Ascending aorta (tissue), 2 donors: ENCODE data around the gene AK8. TPM values are rescaled to one million over a fixed set of nuclear protein-coding genes. Genes with fewer than 3 reads are reported as not detected.
"Not testable (repeated sequence)": the region's sequence is repeated elsewhere in the genome, so short reads cannot be mapped to it uniquely, and the experiment has no call there.

ENCODE experiments used
- DNase-seq, 2 donors: peaks; one replicate each; pipeline ENCODE4 v3.0.0-alpha.2; 2019; ENCODE audit warnings: low spot score in 2 of 2
- H3K27ac ChIP-seq, 2 donors: fragments of 200-600 bp; sonication (generic); one replicate each; pipeline ENCODE4 v1.5.1; 2016 to 2017; ENCODE audit warnings: mild to moderate bottlenecking in 1 of 2
- H3K27me3 ChIP-seq: fragments of 200-600 bp; sonication (generic); one replicate; pipeline ENCODE4 v1.5.1; 2017
- H3K36me3 ChIP-seq, 2 donors: fragments of 200-600 bp; sonication (generic); one replicate each; pipeline ENCODE4 v1.5.1; 2016
- H3K4me1 ChIP-seq, 2 donors: fragments of 200-600 bp; sonication (generic); one replicate each; pipeline ENCODE4 v1.5.1; 2016 to 2017; ENCODE audit warnings: mild to moderate bottlenecking in 1 of 2
- H3K4me3 ChIP-seq, 2 donors: fragments of 200-600 bp; sonication (generic); one replicate each; pipeline ENCODE4 v1.5.1; 2016 to 2017; ENCODE audit warnings: mild to moderate bottlenecking in 1 of 2
- H3K9me3 ChIP-seq, 2 donors: fragments of 200-600 bp; sonication (generic); one replicate each; pipeline ENCODE4 v1.5.1; 2016
- intact Hi-C: fragments of 100-400 bp; cut with DNase I; formaldehyde crosslinking; loops from one replicate; pipeline ENCODE4 v1.15.1; 2023
- total RNA-seq: library from RNA; depleted of rRNA; stranded (reverse); fragments of >200 nt; gene quantifications from one replicate; pipeline ENCODE4 v1.1.0, GENCODE V29; 2016
- TF ChIP-seq, protein P1 (sequence below), 3 experiments: fragments of 200-600 bp in 2 of 3; fragments of 450-650 bp in 1 of 3; sonication (generic) in 2 of 3; IDR thresholded peaks; one replicate each; pipeline ENCODE4 v1.5.1; 2016 to 2019; ENCODE audit warnings: antibody characterized with exemption in 3 of 3, mild to moderate bottlenecking in 1 of 3, moderate library complexity in 1 of 3

AK8 gene
- total RNA-seq, 1 donor from 2014 or later = not detected

DNA sequence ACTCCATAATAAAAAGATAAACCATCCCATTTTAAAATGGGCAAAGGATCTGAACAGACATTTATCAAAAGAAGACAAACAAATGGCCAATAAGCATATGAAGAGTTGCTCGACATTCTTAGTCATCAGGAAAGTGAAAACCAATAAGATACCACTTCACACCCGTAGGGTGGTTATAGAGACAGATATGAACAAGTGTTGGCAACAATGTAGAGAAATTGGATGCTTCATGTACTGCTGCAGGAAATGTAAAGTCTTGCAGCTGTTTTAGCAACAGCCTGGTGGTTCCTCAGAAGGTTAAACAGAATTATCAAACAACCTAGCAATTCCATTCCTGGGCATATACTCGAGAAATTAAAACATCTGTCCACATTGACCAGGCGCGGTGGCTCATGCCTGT lies 165.3 kb downstream of the AK8 start:
- Histone ChIP-seq H3K4me3 (no peak overlapping the region), H3K9me3 (no peaks in the 10 kb centered on the region), H3K27me3 (no peaks in the 10 kb centered on the region), H3K4me1 (no peaks in the 10 kb centered on the region), H3K36me3 (no peaks in the 10 kb centered on the region), H3K27ac (no peak overlapping the region)
- no peak for DNase-seq
- intact Hi-C loops = no loop called here
- TF ChIP-seq, protein P1, sequence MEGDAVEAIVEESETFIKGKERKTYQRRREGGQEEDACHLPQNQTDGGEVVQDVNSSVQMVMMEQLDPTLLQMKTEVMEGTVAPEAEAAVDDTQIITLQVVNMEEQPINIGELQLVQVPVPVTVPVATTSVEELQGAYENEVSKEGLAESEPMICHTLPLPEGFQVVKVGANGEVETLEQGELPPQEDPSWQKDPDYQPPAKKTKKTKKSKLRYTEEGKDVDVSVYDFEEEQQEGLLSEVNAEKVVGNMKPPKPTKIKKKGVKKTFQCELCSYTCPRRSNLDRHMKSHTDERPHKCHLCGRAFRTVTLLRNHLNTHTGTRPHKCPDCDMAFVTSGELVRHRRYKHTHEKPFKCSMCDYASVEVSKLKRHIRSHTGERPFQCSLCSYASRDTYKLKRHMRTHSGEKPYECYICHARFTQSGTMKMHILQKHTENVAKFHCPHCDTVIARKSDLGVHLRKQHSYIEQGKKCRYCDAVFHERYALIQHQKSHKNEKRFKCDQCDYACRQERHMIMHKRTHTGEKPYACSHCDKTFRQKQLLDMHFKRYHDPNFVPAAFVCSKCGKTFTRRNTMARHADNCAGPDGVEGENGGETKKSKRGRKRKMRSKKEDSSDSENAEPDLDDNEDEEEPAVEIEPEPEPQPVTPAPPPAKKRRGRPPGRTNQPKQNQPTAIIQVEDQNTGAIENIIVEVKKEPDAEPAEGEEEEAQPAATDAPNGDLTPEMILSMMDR (IDR thresholded peaks at IDR 0.05) = no peak

GRCh38 chr9:132711846-132712245 lies 166.2 kb downstream of the AK8 start:
- no peak for DNase-seq
- intact Hi-C loops = no loop called here
- Histone ChIP-seq H3K36me3 (no peaks in the 10 kb centered on the region), H3K9me3 (no peaks in the 10 kb centered on the region), H3K27me3 (no peaks in the 10 kb centered on the region), H3K27ac (no peak overlapping the region), H3K4me3 (no peak overlapping the region), H3K4me1 (no peaks in the 10 kb centered on the region)
- TF ChIP-seq, protein P1 (IDR thresholded peaks at IDR 0.05) = no peak

- H3K27me3 ChIP-seq, H3K4me1 ChIP-seq, H3K4me3 ChIP-seq, intact Hi-C loops, DNase-seq, H3K36me3 ChIP-seq, H3K9me3 ChIP-seq, H3K27ac ChIP-seq: not testable (repeated sequence)
Observed at GRCh38 chr9:132711152-132711551, 166.9 kb downstream of the AK8 start.

GRCh38 chr9:132710333-132710732 lies 167.8 kb downstream of the AK8 start:
- Histone ChIP-seq H3K36me3 (no peaks in the 10 kb centered on the region), H3K9me3 (no peaks in the 10 kb centered on the region), H3K27me3 (no peaks in the 10 kb centered on the region), H3K4me1 (no peaks in the 10 kb centered on the region), H3K4me3 (no peak overlapping the region), H3K27ac (no peak overlapping the region)
- intact Hi-C loops = no loop called here
- TF ChIP-seq, protein P1 (IDR thresholded peaks at IDR 0.05) = no peak
- DNase-seq = no peak

- H3K36me3 ChIP-seq = no peaks in the 10 kb centered on the region
- TF ChIP-seq, protein P1 (IDR thresholded peaks at IDR 0.05) = no peak
- no peaks in the 10 kb centered on the region for H3K4me1 ChIP-seq
- H3K9me3 ChIP-seq = no peaks in the 10 kb centered on the region
- no peak for DNase-seq
- H3K4me3 ChIP-seq = no peak overlapping the region
- intact Hi-C loops = no loop called here
- H3K27me3 ChIP-seq = no peaks in the 10 kb centered on the region
- H3K27ac ChIP-seq = no peak overlapping the region
Observed at GRCh38 chr9:132708769-132709430, 169.2 kb downstream of the AK8 start.

DNA sequence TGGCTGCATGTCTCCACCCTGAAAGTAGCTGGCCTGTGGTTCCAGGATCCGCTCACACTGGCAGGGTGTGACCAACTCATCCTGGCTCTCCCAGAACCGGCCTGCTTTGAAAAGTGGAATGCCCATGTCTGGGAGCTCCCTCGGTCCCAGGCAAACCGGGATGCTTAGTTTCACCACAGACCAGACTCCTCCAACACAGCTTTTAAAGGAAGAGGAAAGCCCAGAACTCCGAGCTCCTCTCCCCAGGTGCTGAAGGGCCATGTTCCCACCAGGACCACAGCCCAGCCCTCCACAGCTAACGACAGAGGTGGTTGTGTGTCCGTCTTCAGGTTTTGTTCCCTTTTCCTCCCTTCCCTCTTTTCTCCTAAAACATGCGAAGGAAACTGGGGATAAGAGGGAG lies 169.8 kb downstream of the AK8 start:
- intact Hi-C loops = no loop called here
- TF ChIP-seq, protein P1 (IDR thresholded peaks at IDR 0.05) = no peak
- no peaks in the 10 kb centered on the region for H3K4me1 ChIP-seq
- H3K4me3 ChIP-seq = no peak overlapping the region
- H3K27ac ChIP-seq = no peak overlapping the region
- no peaks in the 10 kb centered on the region for H3K36me3 ChIP-seq
- DNase-seq = no peak
- no peaks in the 10 kb centered on the region for H3K9me3 ChIP-seq
- no peaks in the 10 kb centered on the region for H3K27me3 ChIP-seq
